NOMO-1 treated with DMSO at 0.1 percent for 48 hours (cell line): ENCODE results near the gene CSH2.

Experiments used
- DNase-seq: peaks from one replicate; lab custom pipeline; 2025; ENCODE audit not compliant: unreplicated experiment; lab: John Stamatoyannopoulos, UW

Gene CSH2

GRCh38 chr17:63834431-63835166 lies 38.9 kb downstream of the CSH2 start:
- DNase-seq: peak; percentile 86

GRCh38 chr17:63833741-63834373 lies 39.6 kb downstream of the CSH2 start:
- DNase-seq: no peak

- DNase-seq: no peak
These were observed 40.3 kb downstream of the CSH2 start for GRCh38 chr17:63833026-63833740.

GRCh38 chr17:63832455-63832854 lies 41.0 kb downstream of the CSH2 start:
- DNase-seq: no peak

GRCh38 chr17:63832014-63832413 lies 41.5 kb downstream of the CSH2 start:
- DNase-seq: no peak

GRCh38 chr17:63831505-63831904 lies 42.0 kb downstream of the CSH2 start:
- no peak for DNase-seq

GRCh38 chr17:63830904-63831491 lies 42.5 kb downstream of the CSH2 start:
- no peak for DNase-seq

- DNase-seq: no peak
These were observed 43.2 kb downstream of the CSH2 start for GRCh38 chr17:63830278-63830677.

GRCh38 chr17:63828936-63829335 lies 44.5 kb downstream of the CSH2 start:
- no peak for DNase-seq

- no peak for DNase-seq
These were observed 45.7 kb downstream of the CSH2 start for GRCh38 chr17:63827801-63828221.

GRCh38 chr17:63827002-63827800 lies 46.3 kb downstream of the CSH2 start, which contains the start of the genes FTSJ3 and PSMC5:
Gene FTSJ3, minus strand, starts transcription at chr17:63827663. Its CDS starts 761 bp downstream, at chr17:63826902.
Gene PSMC5, plus strand, starts transcription at chr17:63827431. Its CDS starts 60 bp downstream, at chr17:63827491.
- peak; percentile 94 for DNase-seq

- DNase-seq: peak; percentile 44
These were observed 46.9 kb downstream of the CSH2 start for GRCh38 chr17:63826468-63827001.

- DNase-seq: no peak
These were observed 49.1 kb downstream of the CSH2 start for GRCh38 chr17:63824362-63824761.

- no peak for DNase-seq
These were observed 49.7 kb downstream of the CSH2 start for GRCh38 chr17:63823659-63824331.

GRCh38 chr17:63822537-63822936 lies 50.9 kb downstream of the CSH2 start:
- no peak for DNase-seq
